ENCODE results near the gene IL7R.

DNA sequence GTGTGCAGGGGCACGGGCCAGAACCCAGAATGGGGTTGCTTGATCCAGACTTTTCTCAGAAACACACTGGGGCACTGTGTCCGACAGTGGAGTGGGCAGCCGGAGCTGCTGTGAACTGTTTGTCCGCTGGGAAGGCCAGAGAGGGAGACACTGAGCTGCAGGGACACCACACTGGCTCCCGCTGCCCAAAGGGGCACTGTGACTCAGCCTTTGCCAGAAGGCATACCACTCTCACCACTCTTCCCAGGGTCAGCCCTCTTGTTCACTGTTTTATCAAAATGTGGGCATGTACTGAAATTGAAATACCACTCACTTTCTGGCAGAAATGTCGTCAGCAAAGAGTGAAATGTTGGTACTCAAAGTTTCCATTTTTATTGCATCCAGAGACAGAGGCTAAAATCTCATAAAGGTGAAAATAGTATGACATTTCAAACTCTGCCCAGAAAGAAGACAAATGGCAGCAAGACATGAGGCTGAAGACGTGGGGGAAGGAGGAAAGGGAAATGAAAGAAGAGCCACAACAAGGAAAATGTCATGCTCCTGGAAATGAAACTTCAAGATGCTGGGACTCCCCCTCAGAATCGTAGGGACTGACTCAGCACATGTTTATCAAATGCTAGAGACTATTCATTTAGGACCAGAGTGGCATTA is 4.5 kb upstream of the IL7R start:
- TF ChIP-seq, protein P1, sequence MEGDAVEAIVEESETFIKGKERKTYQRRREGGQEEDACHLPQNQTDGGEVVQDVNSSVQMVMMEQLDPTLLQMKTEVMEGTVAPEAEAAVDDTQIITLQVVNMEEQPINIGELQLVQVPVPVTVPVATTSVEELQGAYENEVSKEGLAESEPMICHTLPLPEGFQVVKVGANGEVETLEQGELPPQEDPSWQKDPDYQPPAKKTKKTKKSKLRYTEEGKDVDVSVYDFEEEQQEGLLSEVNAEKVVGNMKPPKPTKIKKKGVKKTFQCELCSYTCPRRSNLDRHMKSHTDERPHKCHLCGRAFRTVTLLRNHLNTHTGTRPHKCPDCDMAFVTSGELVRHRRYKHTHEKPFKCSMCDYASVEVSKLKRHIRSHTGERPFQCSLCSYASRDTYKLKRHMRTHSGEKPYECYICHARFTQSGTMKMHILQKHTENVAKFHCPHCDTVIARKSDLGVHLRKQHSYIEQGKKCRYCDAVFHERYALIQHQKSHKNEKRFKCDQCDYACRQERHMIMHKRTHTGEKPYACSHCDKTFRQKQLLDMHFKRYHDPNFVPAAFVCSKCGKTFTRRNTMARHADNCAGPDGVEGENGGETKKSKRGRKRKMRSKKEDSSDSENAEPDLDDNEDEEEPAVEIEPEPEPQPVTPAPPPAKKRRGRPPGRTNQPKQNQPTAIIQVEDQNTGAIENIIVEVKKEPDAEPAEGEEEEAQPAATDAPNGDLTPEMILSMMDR (IDR thresholded peaks at IDR 0.05) = no peak
- TF ChIP-seq POLR2A (IDR thresholded peaks at IDR 0.05) = no peak

Data from right lobe of liver (tissue), 4 donors.